NCI-H69 (cell line): ENCODE results near the gene S100A11.
A peak's percentile ranks its signal among the peaks of the same experiment; 100 is the strongest.

ENCODE experiments used
- DNase-seq: peaks from one replicate; lab custom pipeline; 2025; lab: John Stamatoyannopoulos, UW

The S100A11 gene

DNA sequence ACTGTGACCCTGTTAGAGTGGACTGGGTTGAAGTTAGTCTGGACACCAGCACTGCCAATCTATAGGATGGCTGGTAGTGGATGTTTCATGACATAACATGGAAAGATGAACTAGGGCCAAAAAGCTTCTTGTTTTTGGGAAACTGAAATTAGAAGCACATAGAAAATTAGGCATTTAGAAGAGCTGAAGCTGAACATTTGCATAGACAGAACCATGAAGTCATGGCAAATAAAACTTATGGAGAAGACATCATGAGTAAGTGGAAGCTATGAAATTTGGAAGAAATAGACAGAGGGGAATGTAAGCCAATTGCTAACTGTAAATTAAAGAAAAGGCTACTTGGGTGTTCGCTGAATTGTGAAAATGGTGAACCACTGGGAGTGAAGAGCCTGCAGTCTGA lies 2.7 kb upstream of the S100A11 start:
- no peak for DNase-seq

- no peak for DNase-seq
These were observed 2.1 kb upstream of the S100A11 start for GRCh38 chr1:152038871-152039270.

- DNase-seq, result peak; percentile 59
These were observed 1.1 kb downstream of the S100A11 start for GRCh38 chr1:152035539-152036266.

- DNase-seq, result peak; percentile 90
These were observed 1.9 kb downstream of the S100A11 start for GRCh38 chr1:152034654-152035538.

DNA sequence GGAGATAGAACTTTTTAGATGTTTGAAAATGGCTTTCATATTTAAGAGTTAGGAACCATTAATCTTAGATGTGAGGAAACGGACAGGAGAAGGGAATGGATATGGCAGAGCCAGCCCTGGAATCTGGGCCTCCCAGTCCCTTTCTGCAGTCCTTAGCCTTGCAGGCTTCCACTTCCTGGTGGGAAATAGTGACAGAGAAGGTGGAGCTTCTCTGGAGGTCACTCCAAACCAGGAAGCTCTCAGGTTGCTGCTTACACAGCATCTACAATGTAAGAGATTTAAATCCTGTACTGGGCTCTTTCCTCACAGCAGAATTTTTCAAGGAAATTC lies 2.5 kb downstream of the S100A11 start:
- no peak for DNase-seq

DNA sequence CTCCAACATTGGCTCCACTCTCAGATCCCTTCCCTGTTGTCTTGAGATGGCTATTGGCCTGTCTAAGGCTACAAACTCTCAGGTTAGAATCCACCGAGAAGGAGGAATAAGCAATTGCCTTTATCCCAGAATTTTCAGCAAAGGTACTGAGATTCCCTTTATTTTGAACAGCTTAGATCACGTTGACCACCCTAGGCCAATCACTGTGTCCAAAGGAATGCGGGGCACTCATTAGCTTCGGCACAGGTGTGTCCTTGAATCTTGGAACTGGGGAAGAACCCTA lies 6.9 kb downstream of the S100A11 start:
- no peak for DNase-seq

- no peak for DNase-seq
These were observed 7.5 kb downstream of the S100A11 start for GRCh38 chr1:152029144-152029928.

- no peak for DNase-seq
These were observed 9.9 kb downstream of the S100A11 start for GRCh38 chr1:152026895-152027294.

GRCh38 chr1:152024223-152024622 lies 12.6 kb downstream of the S100A11 start:
- DNase-seq, result peak; percentile 45

- DNase-seq, result no peak
These were observed 13.6 kb downstream of the S100A11 start for GRCh38 chr1:152023221-152023620.

- no peak for DNase-seq
These were observed 14.3 kb downstream of the S100A11 start for GRCh38 chr1:152022474-152022873.

DNA sequence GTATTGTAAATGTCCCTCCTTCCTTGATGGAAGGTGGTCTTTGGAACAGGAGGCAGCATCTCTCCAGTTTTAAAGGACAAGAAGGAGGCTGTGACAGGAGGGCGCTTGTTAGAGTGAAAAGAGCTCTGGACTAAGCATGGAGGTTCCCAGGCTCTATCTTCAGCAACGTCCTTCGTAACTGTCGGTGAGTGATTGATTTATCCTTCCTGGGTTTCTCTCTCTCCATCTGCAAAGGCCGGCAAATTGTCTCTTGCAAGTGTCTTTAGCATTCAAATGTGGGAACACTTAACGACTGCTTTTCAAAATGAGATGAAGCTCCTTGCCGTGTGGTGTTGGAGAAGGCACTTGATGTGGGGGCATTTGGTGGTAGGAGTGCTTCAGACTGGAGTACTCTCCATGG lies 15.2 kb downstream of the S100A11 start:
- no peak for DNase-seq

- DNase-seq, result no peak
These were observed 16.0 kb downstream of the S100A11 start for GRCh38 chr1:152020849-152021248.

- DNase-seq, result peak; percentile 38
These were observed 18.3 kb downstream of the S100A11 start for GRCh38 chr1:152018537-152018936.

DNA sequence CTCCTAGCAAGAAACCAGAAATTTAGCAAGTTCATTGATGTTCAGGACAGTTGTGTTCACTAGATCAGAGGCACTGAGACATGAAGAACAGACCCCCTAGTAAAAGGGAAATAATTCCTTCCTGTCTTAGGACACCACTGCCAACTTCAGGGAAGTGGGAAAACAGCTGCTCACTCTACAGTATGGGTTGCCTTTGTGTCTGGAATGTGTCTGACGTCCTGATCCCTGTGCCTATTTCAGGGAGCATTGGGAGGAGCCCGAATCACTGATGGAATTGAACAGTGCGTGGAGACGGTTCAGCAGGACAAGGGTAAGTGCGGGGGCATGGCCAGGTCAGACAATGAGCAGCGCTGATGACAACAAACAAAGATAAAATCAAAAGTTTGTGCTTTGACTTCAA lies 21.0 kb downstream of the S100A11 start:
- no peak for DNase-seq

DNA sequence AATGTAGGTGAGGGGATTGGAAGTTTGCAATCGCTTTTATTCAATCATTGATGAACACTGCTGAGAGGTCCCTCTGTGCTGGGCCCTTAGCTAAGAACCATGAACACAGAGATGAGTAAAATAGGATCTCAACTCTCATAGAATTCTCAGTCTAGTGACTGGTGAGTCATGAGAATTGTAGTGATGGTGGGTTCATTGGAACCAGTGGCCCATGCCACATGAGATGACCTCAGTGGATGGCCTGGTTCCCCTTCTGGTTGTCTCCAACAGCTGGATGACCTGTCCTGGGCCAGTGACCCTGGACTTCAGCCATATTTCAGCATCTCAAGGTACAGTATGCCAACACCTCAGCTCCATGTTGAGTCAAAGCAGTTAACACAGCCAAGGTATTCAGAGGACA lies 21.9 kb downstream of the S100A11 start:
- no peak for DNase-seq

GRCh38 chr1:152013664-152014237 lies 23.1 kb downstream of the S100A11 start:
- peak; percentile 50 for DNase-seq

DNA sequence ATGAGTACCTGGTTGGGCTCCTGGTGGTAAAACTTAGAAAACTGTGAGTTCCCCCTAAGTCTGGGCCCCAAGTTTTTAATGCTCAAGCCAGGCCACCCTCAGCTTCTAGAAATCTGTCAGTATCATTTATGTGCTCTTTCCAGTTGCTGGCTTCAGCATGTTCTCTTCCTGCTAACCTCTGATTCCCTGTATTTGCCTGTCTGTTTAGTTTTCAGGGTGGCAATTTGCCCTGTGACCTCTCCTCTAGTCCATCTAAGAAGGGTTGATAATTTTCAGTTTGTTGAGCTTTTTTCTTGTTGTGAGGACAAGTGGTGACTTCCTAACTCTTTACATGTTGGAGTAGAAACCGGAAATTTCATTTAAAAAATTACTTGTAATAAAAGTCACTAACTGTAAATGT lies 27.1 kb downstream of the S100A11 start:
- no peak for DNase-seq

GRCh38 chr1:152007047-152007446 lies 29.8 kb downstream of the S100A11 start:
- DNase-seq, result no peak

DNA sequence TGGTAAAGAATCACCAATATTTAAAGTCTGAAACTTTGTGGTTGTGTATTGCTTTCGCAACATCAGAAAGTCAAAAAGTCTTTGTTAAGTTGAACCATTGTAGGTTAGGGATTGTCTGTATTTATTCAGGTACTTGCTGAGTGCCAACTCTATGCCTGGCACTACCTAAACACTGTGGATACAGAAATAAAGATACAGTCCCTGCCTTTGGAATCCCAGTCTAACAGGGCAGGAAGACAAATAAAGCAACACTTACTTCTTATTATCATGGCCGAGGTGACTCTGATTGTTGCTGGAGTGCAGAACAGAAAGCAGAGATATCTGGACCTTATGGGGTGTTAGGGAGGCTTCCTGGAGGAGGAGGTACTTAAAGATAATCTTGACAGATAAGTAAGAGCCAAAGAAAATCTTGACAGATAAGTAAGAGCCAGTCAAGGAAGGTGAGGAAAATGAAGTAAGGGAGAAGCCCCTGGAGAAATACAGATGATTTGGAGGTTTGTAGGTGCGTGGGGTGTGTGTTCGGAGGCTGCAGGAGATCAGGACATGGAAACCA lies 31.4 kb downstream of the S100A11 start:
- no peak for DNase-seq

DNA sequence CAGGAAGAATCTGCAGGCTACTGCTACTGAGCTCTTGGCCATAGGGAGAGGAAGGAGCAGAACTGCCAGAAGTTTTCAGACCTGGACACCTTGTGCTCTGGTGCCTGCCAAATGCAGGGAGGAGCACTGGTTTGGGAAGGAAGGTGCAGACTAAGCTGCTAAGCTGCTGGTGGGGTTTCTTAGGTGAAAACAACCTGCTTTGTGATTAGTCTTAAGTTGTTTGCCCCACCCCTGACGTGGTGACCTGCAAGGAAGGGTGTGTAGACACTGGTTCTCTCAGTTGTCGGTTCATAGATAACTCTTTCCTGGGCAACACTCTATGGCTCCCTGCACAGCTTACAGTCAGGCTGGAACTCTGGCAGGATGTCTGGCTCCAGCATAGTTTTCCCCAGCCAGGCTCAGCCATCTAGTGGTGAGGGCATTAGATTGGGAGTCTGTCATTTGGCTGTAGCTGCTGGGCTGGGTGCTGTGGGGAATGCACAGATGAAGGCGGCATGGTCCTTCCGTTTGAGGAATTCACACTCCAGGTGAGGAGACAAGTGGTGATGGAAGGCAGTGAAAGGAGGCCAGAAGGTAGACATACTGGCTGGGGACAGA lies 32.9 kb downstream of the S100A11 start:
- peak; percentile 39 for DNase-seq

DNA sequence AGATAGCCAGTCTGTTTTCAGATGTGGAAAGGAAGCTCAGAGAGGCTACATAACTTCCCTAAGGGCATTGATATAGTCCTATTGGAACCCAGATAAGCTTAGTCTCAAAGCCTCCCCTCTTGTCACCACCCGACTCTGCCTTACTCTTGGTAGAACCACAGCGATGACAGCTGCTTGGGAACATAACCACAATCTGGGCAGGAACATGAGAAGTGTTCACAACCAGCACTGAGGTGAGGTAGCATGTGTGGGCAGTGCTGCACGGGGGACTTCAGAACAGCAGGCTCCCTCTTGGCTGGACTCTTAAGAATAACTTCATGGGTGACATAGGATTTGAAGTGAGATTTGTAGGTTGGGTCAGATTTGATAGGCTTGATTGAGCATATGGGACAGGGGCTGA lies 33.8 kb downstream of the S100A11 start:
- no peak for DNase-seq
